Thoracic aorta (tissue), 2 donors: ENCODE results near the gene GFRA1. TPM values are rescaled to one million over a fixed set of nuclear protein-coding genes. Genes with fewer than 3 reads are reported as not detected.

Source experiments
- ATAC-seq: fragments of 150-250 bp; one replicate; pipeline ENCODE4 v1.8.0; 2017; ENCODE audit warnings: low read depth; ENCODE audit not compliant: insufficient number of reproducible peaks, low FRiP score
- DNase-seq: peaks from one replicate; pipeline ENCODE4 v3.0.0-alpha.2; 2020; ENCODE audit warnings: low spot score
- H3K27ac ChIP-seq, 2 donors: fragments of 200-600 bp; sonication (generic); 1 replicate in 1 of 2; 2 replicates in 1 of 2; pipeline ENCODE4 v1.5.1; 2016; ENCODE audit warnings: mild to moderate bottlenecking in 2 of 2, moderate library complexity in 2 of 2
- H3K27me3 ChIP-seq: fragments of 200-600 bp; sonication (generic); replicated peaks from 2 replicates; pipeline ENCODE4 v1.6.0; 2016; ENCODE audit warnings: mild to moderate bottlenecking; ENCODE audit not compliant: insufficient read depth
- H3K36me3 ChIP-seq: fragments of 200-600 bp; sonication (generic); one replicate; pipeline ENCODE4 v1.5.1; 2016
- H3K4me1 ChIP-seq, 2 donors: fragments of 200-600 bp; sonication (generic); 1 replicate in 1 of 2; 2 replicates in 1 of 2; pipeline versions ENCODE4 v1.5.1 to v1.6.0; 2016; ENCODE audit warnings: low read depth in 2 of 2, mild to moderate bottlenecking in 1 of 2; ENCODE audit not compliant: control insufficient read depth in 1 of 2
- H3K4me3 ChIP-seq: fragments of 200-600 bp; sonication (generic); 2 replicates; pipeline ENCODE4 v1.5.1; 2016; ENCODE audit warnings: mild to moderate bottlenecking
- H3K9me3 ChIP-seq: fragments of 200-600 bp; sonication (generic); 2 replicates; pipeline ENCODE4 v1.5.1; 2016
- total RNA-seq, 2 donors: library from RNA; depleted of rRNA; stranded (reverse); fragments of >200 nt; gene quantifications; one replicate each; pipeline versions ENCODE4 v1.1.0 to v1.2.3, GENCODE V29; 2016
- TF ChIP-seq, protein P1 (sequence below): fragments of 200-600 bp; sonication (generic); IDR thresholded peaks from one replicate; pipeline ENCODE4 v1.5.1; 2019; ENCODE audit warnings: antibody characterized with exemption

GFRA1 gene
- total RNA-seq, 2 donors from 2014 or later: 5.8 to 9.3 TPM

GRCh38 chr10:116094356-116094755, 178.7 kb downstream of the GFRA1 start:
- ATAC-seq (no peak), DNase-seq (no peak)
- Histone ChIP-seq H3K4me3 (no peak overlapping the region), H3K27ac (no peak overlapping the region), H3K27me3 (no peaks in the 10 kb centered on the region), H3K36me3 (no peaks in the 10 kb centered on the region), H3K4me1 (no peaks in the 10 kb centered on the region), H3K9me3 (no peaks in the 10 kb centered on the region)
- TF ChIP-seq, protein P1, sequence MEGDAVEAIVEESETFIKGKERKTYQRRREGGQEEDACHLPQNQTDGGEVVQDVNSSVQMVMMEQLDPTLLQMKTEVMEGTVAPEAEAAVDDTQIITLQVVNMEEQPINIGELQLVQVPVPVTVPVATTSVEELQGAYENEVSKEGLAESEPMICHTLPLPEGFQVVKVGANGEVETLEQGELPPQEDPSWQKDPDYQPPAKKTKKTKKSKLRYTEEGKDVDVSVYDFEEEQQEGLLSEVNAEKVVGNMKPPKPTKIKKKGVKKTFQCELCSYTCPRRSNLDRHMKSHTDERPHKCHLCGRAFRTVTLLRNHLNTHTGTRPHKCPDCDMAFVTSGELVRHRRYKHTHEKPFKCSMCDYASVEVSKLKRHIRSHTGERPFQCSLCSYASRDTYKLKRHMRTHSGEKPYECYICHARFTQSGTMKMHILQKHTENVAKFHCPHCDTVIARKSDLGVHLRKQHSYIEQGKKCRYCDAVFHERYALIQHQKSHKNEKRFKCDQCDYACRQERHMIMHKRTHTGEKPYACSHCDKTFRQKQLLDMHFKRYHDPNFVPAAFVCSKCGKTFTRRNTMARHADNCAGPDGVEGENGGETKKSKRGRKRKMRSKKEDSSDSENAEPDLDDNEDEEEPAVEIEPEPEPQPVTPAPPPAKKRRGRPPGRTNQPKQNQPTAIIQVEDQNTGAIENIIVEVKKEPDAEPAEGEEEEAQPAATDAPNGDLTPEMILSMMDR: no peak

GRCh38 chr10:116093031-116093430, 180.0 kb downstream of the GFRA1 start:
- no peak overlapping the region for H3K27ac ChIP-seq
- no peaks in the 10 kb centered on the region for H3K4me1 ChIP-seq
- H3K4me3 ChIP-seq: no peak overlapping the region
- H3K27me3 ChIP-seq: no peaks in the 10 kb centered on the region
- H3K36me3 ChIP-seq: no peaks in the 10 kb centered on the region
- no peaks in the 10 kb centered on the region for H3K9me3 ChIP-seq
- DNase-seq: no peak
- no peak for ATAC-seq
- TF ChIP-seq, protein P1: no peak

DNA sequence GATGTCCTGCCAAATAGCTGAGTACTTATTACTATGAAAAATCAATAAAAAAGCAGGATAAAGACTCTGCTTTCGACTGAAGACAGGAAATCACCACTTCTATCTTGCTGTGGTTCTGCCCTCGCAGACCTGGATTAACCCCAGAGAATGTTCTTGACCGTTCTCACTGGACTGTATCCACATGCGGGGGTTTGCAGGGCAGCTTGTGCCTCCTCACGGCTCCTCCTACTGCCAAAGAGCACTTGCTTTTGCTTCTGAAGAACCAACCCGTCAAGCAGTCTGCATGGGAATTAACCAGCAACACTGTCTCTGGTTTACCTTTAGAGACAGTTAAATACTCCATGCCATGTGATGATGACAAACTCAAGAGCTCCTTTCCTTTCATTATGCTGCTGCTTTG, 184.0 kb downstream of the GFRA1 start:
- DNase-seq (no peak), ATAC-seq (no peak)

DNA sequence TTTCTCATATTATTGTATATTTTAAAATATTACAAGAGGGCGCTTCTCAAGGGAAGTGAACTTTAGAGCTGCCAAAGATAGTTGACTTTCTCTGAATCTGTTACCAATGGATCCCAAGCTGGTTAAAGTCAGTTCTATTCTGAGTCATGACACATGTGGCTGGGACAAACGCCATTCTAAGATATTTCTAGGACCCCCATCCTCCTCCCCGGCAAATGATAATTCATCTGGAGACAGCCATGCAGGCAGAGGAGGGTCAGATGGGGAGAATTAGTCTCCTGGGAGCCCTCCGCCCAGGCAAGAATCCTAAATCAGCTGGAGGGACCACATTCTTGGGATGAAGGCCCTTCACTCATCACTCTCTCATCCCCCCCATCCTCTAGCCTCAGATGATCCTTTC, 187.7 kb downstream of the GFRA1 start:
- ATAC-seq (no peak), DNase-seq (no peak)
- Histone ChIP-seq H3K36me3 (no peaks in the 10 kb centered on the region), H3K27me3 (no peaks in the 10 kb centered on the region), H3K4me1 (peaks cover 0 to 18% of the 10 kb centered on the region in 2 donors), H3K9me3 (no peaks in the 10 kb centered on the region), H3K27ac (no peak overlapping the region), H3K4me3 (no peak overlapping the region)
- TF ChIP-seq, protein P1: no peak

More for the DNA sequence above, 184.0 kb downstream of the GFRA1 start:
- Histone ChIP-seq H3K4me3 (no peak overlapping the region), H3K4me1 (no peaks in the 10 kb centered on the region), H3K36me3 (no peaks in the 10 kb centered on the region), H3K9me3 (no peaks in the 10 kb centered on the region), H3K27me3 (no peaks in the 10 kb centered on the region), H3K27ac (no peak overlapping the region)
- TF ChIP-seq, protein P1: no peak

DNA sequence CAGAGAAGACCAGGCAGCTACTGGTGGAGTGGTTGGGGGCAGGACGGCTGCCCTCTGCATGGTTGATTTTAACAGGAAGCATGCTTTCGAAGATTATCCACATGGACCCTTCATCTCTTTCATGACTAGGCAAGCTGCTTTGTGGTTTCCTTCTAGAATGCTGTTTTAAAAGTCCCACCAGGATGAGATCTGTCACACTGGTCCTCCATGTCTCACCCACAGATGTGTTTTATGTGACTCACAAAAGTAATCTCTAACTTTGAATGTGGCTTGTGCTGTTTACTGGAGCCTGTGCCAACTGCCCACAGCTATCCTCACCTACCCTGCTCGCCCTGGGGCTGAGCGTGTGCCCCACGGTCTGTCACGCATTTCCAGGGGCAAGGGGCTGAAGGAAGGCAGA, 188.8 kb downstream of the GFRA1 start:
- no peak for DNase-seq
- Histone ChIP-seq H3K36me3 (no peaks in the 10 kb centered on the region), H3K9me3 (no peaks in the 10 kb centered on the region), H3K27me3 (no peaks in the 10 kb centered on the region), H3K4me1 (peaks cover 0 to 18% of the 10 kb centered on the region in 2 donors), H3K27ac (no peak overlapping the region), H3K4me3 (no peak overlapping the region)
- no peak for ATAC-seq
- TF ChIP-seq, protein P1: no peak
